ENCODE results near the gene MYO7A.

MYO7A gene

DNA sequence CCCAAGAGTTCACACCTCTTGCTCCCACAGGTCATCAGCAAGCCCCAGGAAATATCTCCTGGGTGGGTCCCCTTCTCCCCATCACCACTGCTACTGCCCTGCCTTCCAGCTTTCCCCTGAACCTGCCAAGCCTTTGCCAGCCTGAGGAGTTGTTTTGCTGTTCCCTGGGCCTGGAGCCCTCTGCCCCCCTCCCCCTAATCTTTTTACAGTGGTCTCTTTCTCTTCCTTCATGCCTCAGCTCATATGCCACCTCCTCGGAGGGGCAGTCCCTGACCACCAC, 18.9 kb downstream of the MYO7A start:
- Histone ChIP-seq H3K9ac (ENCODE audit: low read length) (no peak overlapping the region), H3K36me3 (ENCODE audit: insufficient read depth, low read length) (no peaks in the 10 kb centered on the region), H3K27me3 (ENCODE audit: insufficient read depth, low read length) (no peaks in the 10 kb centered on the region; the same call in 1 of the 2 replicates), H3K9me2 (ENCODE audit: low read depth, low read length) (no peaks in the 10 kb centered on the region), H3K4me3 (ENCODE audit: low read depth, low read length, poor library complexity, severe bottlenecking) (no peak overlapping the region), H3K79me2 (ENCODE audit: insufficient read depth, low read length) (no peaks in the 10 kb centered on the region), H3K27ac (ENCODE audit: low read depth, low read length, poor library complexity, severe bottlenecking) (no peak overlapping the region), H3K9me3 (ENCODE audit: low read length) (no peaks in the 10 kb centered on the region), H2AFZ (ENCODE audit: low read length) (no peak overlapping the region), H3K4me1 (ENCODE audit: insufficient read depth, low read length, severe bottlenecking) (no peaks in the 10 kb centered on the region), H3F3A (ENCODE audit: insufficient read depth, low read length) (no peaks in the 10 kb centered on the region), H3K4me2 (ENCODE audit: low read length) (no peak overlapping the region), H4K20me1 (ENCODE audit: insufficient read depth, low read length) (no peaks in the 10 kb centered on the region)
- TF ChIP-seq, protein P1, sequence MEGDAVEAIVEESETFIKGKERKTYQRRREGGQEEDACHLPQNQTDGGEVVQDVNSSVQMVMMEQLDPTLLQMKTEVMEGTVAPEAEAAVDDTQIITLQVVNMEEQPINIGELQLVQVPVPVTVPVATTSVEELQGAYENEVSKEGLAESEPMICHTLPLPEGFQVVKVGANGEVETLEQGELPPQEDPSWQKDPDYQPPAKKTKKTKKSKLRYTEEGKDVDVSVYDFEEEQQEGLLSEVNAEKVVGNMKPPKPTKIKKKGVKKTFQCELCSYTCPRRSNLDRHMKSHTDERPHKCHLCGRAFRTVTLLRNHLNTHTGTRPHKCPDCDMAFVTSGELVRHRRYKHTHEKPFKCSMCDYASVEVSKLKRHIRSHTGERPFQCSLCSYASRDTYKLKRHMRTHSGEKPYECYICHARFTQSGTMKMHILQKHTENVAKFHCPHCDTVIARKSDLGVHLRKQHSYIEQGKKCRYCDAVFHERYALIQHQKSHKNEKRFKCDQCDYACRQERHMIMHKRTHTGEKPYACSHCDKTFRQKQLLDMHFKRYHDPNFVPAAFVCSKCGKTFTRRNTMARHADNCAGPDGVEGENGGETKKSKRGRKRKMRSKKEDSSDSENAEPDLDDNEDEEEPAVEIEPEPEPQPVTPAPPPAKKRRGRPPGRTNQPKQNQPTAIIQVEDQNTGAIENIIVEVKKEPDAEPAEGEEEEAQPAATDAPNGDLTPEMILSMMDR (IDR thresholded peaks at IDR 0.05; ENCODE audit: low read length): no peak
- no peak for TF ChIP-seq EZH2 (IDR thresholded peaks at IDR 0.05; ENCODE audit: borderline replicate concordance, low read length)

DNA sequence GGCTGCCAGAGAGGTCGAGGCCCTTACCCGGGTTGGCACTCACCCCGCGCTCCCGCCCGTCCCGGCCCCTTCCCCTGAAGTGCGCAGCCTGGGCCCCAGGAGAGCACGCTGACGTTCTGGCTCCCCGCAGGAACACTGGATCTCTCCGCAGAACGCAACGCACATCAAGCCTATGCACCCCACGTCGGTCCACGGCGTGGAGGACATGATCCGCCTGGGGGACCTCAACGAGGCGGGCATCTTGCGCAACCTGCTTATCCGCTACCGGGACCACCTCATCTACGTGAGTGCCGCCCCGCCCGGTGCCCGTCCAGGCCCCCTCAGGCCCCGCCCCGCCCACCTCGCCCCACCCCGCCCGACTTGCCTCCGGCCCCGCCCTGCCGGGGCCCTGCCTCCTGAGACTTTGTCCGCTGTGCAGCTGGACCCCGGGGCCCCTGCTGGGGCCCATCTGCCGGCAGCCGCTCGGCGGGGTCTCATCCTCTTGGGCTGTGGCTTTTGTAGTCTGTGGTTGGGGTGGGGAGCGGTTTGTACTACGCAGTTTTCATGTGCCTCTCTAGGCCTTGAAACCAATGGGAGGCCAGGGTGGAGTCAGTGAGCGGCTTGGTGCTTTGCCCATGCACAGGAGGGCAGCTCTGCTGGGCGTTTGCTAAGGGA, 19.7 kb downstream of the MYO7A start:
- Histone ChIP-seq H4K20me1 (ENCODE audit: insufficient read depth, low read length) (no peaks in the 10 kb centered on the region), H2AFZ (ENCODE audit: low read length) (no peak overlapping the region), H3K27ac (ENCODE audit: low read depth, low read length, poor library complexity, severe bottlenecking) (no peak overlapping the region), H3K4me1 (ENCODE audit: insufficient read depth, low read length, severe bottlenecking) (no peaks in the 10 kb centered on the region), H3K27me3 (ENCODE audit: insufficient read depth, low read length) (no peaks in the 10 kb centered on the region; the same call in 1 of the 2 replicates), H3K9ac (ENCODE audit: low read length) (no peak overlapping the region), H3K79me2 (ENCODE audit: insufficient read depth, low read length) (no peaks in the 10 kb centered on the region), H3K9me2 (ENCODE audit: low read depth, low read length) (no peaks in the 10 kb centered on the region), H3K4me3 (ENCODE audit: low read depth, low read length, poor library complexity, severe bottlenecking) (no peak overlapping the region), H3F3A (ENCODE audit: insufficient read depth, low read length) (no peaks in the 10 kb centered on the region), H3K4me2 (ENCODE audit: low read length) (no peak overlapping the region), H3K36me3 (ENCODE audit: insufficient read depth, low read length) (no peaks in the 10 kb centered on the region), H3K9me3 (ENCODE audit: low read length) (no peaks in the 10 kb centered on the region)
- TF ChIP-seq, protein P1 (IDR thresholded peaks at IDR 0.05; ENCODE audit: low read length): no peak
- no peak for TF ChIP-seq EZH2 (IDR thresholded peaks at IDR 0.05; ENCODE audit: borderline replicate concordance, low read length)

DNA sequence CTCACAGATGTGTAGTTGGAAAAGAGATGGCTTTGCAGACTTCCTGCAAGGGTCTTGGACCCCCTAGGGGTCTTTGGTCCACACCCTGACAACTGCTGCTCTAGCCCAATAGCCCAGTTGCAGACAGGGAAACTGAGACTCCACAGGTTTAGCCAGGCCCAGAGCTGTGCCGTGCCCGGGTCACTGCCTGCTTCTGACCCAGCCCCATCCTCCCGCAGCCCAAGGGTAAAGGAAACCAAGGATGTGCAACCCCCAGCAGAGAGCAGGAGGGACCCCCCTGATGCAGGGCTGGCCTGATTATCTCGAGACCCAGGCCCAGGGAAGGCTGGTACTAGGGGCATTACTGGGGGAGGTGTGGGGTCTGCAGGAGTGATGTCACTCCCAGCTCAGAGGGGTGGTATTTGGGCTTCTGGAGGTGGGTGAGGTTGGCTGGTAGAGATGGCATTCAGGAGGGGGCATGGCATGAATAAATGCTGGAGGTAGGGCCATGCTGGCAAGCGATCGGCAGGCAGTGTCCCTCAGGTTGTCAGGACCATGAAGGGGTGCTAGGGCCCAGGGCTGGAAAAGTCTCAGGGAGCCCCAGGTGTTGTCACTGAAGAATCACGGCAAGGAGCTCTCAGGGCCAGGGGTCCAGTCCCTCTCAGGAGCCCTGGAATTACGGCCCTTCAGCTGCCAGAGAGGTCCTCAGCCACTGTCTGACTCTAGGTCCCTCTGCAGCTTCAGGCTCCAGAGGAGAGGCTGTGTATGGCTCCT, 21.1 kb downstream of the MYO7A start:
- Histone ChIP-seq H3K4me2 (ENCODE audit: low read length) (no peak overlapping the region), H3K9me3 (ENCODE audit: low read length) (no peaks in the 10 kb centered on the region), H3K9ac (ENCODE audit: low read length) (no peak overlapping the region), H3K27ac (ENCODE audit: low read depth, low read length, poor library complexity, severe bottlenecking) (no peak overlapping the region), H3K9me2 (ENCODE audit: low read depth, low read length) (no peaks in the 10 kb centered on the region), H2AFZ (ENCODE audit: low read length) (no peak overlapping the region), H3K79me2 (ENCODE audit: insufficient read depth, low read length) (no peaks in the 10 kb centered on the region), H3K36me3 (ENCODE audit: insufficient read depth, low read length) (no peaks in the 10 kb centered on the region), H3K27me3 (ENCODE audit: insufficient read depth, low read length) (no peaks in the 10 kb centered on the region; the same call in 1 of the 2 replicates), H3F3A (ENCODE audit: insufficient read depth, low read length) (no peaks in the 10 kb centered on the region), H3K4me1 (ENCODE audit: insufficient read depth, low read length, severe bottlenecking) (no peaks in the 10 kb centered on the region), H4K20me1 (ENCODE audit: insufficient read depth, low read length) (no peaks in the 10 kb centered on the region), H3K4me3 (ENCODE audit: low read depth, low read length, poor library complexity, severe bottlenecking) (no peak overlapping the region)
- no peak for TF ChIP-seq EZH2 (IDR thresholded peaks at IDR 0.05; ENCODE audit: borderline replicate concordance, low read length)
- TF ChIP-seq, protein P1 (IDR thresholded peaks at IDR 0.05; ENCODE audit: low read length): no peak

All from OCI-LY1 (cell line).